Fibroblast of lung (primary cell): ENCODE data around the gene THPO. TPM values are rescaled to one million over a fixed set of nuclear protein-coding genes. Genes with fewer than 3 reads are reported as not detected.

ENCODE experiments used
- DNase-seq, 2 donors: peaks; one replicate each; pipeline versions ENCODE4 v3.0.0 to v3.0.0-alpha.2; 2010; ENCODE audit warnings: low read depth in 2 of 2
- H2AFZ ChIP-seq: 2 replicates; pipeline ENCODE4 v1.5.1; 2012; ENCODE audit warnings: low read length, control low read depth, inconsistent platforms
- H3K27ac ChIP-seq: 2 replicates; pipeline ENCODE4 v1.5.1; 2011; ENCODE audit warnings: low read length, control low read depth; ENCODE audit not compliant: insufficient read depth
- H3K27me3 ChIP-seq: 2 replicates; pipeline ENCODE4 v1.5.1; 2011; ENCODE audit warnings: mild to moderate bottlenecking, low read length; ENCODE audit not compliant: control insufficient read depth, insufficient read depth
- H3K36me3 ChIP-seq: 2 replicates; pipeline ENCODE4 v1.5.1; 2011; ENCODE audit warnings: low read length; ENCODE audit not compliant: control insufficient read depth, insufficient read depth
- H3K4me1 ChIP-seq: 2 replicates; pipeline ENCODE4 v1.5.1; 2011; ENCODE audit warnings: low read length; ENCODE audit not compliant: control insufficient read depth, insufficient read depth; ENCODE audit errors: extremely low read depth
- H3K4me2 ChIP-seq: 2 replicates; pipeline ENCODE4 v1.5.1; 2011; ENCODE audit warnings: low read length, control low read depth; ENCODE audit not compliant: insufficient read depth; ENCODE audit errors: extremely low read depth
- H3K4me3 ChIP-seq, 4 experiments: fragments of 200-600 bp in 1 of 4; sonication (generic) in 1 of 4; replicated peaks in 1 of 4; 2 replicates each; pipeline ENCODE4 v1.5.1; 2011 to 2016; ENCODE audit warnings: low read length in 4 of 4, low read depth in 3 of 4, mild to moderate bottlenecking in 3 of 4, control low read depth in 2 of 4, inconsistent platforms in 1 of 4, mixed read lengths in 1 of 4; ENCODE audit not compliant: insufficient read depth in 1 of 4; ENCODE audit errors: control extremely low read depth in 1 of 4
- H3K79me2 ChIP-seq: 2 replicates; pipeline ENCODE4 v1.5.1; 2012; ENCODE audit warnings: mild to moderate bottlenecking, low read length, inconsistent platforms; ENCODE audit not compliant: control insufficient read depth, insufficient read depth
- H3K9ac ChIP-seq: 2 replicates; pipeline ENCODE4 v1.5.1; 2011; ENCODE audit warnings: mild to moderate bottlenecking, low read length, control low read depth; ENCODE audit not compliant: insufficient read depth
- H3K9me3 ChIP-seq: 2 replicates; pipeline ENCODE4 v1.5.1; 2012; ENCODE audit warnings: low read depth, low read length; ENCODE audit not compliant: control insufficient read depth, insufficient read depth
- H4K20me1 ChIP-seq: 2 replicates; pipeline ENCODE4 v1.5.1; 2011; ENCODE audit warnings: low read length; ENCODE audit not compliant: control insufficient read depth, insufficient read depth; ENCODE audit errors: extremely low read depth
- EZH2 ChIP-seq: IDR thresholded peaks from 2 replicates; pipeline ENCODE4 v1.5.1; 2012; ENCODE audit warnings: low read length, control low read depth, mild to moderate bottlenecking; ENCODE audit errors: missing control alignments
- polyA plus RNA-seq, 2 donors: library from polyadenylated mRNA; depleted of rRNA in 1 of 2; stranded (reverse) in 1 of 2; unstranded in 1 of 2; fragments of >200 nt; gene quantifications; 2 replicates each; pipeline ENCODE4 v1.2.1, GENCODE V29; 2011 to 2012; ENCODE audit warnings: missing spikeins in 1 of 2
- total RNA-seq: library from RNA; depleted of rRNA; stranded (reverse); fragments of >200 nt; gene quantifications from 2 replicates; pipeline ENCODE4 v1.2.1, GENCODE V29; 2014
- TF ChIP-seq, protein P1 (sequence below), 2 donors: IDR thresholded peaks in 1 of 2; conservative IDR thresholded peaks in 1 of 2; 1 replicate in 1 of 2; 2 replicates in 1 of 2; pipeline ENCODE4 v1.5.1; 2011 to 2012; ENCODE audit warnings: low read length in 2 of 2, control low read depth in 1 of 2, inconsistent platforms in 1 of 2, low read depth in 1 of 2, mild to moderate bottlenecking in 1 of 2

Gene THPO
- total and polyA plus RNA-seq, 2 donors (not counting 1 experiment from before 2014, with no cell fraction given): 0.27 to 0.50 TPM

DNA sequence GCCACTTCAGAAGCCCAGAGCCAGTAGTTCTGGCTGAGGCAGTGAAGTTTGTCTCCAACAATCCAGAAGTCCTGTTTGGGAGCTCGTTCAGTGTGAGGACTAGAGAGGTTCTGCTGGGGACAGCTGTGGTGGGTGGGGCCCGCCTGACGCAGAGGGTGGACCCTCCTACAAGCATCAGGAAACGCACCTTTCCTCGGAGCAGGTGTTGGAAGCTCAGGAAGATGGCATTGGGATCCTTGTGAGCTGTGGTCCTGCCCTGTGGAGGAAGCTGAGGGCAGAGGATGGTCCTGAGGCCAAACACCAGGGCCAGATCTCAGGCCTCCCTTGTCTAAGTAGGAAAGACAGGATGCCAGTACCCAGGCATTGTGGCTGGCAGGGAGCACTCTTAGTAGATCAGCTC, 5.1 kb downstream of the THPO start:
- no peak overlapping the region for H3K4me3 ChIP-seq
- peaks cover 3% of the 10 kb centered on the region for H3K36me3 ChIP-seq
- no peak overlapping the region for H2AFZ ChIP-seq
- DNase-seq: no peak
- peaks cover 7% of the 10 kb centered on the region for H3K27me3 ChIP-seq
- no peak overlapping the region for H3K27ac ChIP-seq
- TF ChIP-seq, protein P1, sequence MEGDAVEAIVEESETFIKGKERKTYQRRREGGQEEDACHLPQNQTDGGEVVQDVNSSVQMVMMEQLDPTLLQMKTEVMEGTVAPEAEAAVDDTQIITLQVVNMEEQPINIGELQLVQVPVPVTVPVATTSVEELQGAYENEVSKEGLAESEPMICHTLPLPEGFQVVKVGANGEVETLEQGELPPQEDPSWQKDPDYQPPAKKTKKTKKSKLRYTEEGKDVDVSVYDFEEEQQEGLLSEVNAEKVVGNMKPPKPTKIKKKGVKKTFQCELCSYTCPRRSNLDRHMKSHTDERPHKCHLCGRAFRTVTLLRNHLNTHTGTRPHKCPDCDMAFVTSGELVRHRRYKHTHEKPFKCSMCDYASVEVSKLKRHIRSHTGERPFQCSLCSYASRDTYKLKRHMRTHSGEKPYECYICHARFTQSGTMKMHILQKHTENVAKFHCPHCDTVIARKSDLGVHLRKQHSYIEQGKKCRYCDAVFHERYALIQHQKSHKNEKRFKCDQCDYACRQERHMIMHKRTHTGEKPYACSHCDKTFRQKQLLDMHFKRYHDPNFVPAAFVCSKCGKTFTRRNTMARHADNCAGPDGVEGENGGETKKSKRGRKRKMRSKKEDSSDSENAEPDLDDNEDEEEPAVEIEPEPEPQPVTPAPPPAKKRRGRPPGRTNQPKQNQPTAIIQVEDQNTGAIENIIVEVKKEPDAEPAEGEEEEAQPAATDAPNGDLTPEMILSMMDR (conservative IDR thresholded peaks at IDR 0.05 in 1 of 2, IDR thresholded peaks at IDR 0.05 in 1 of 2; ENCODE audit: low read depth in 1 of 2, low read length in 2 of 2): no peak
- TF ChIP-seq EZH2: no peak
- H3K4me2 ChIP-seq: no peak overlapping the region
- H3K9ac ChIP-seq: no peak overlapping the region
- H3K9me3 ChIP-seq: no peaks in the 10 kb centered on the region
- H4K20me1 ChIP-seq: no peaks in the 10 kb centered on the region
- no peaks in the 10 kb centered on the region for H3K79me2 ChIP-seq
- H3K4me1 ChIP-seq: peaks cover 4% of the 10 kb centered on the region

DNA sequence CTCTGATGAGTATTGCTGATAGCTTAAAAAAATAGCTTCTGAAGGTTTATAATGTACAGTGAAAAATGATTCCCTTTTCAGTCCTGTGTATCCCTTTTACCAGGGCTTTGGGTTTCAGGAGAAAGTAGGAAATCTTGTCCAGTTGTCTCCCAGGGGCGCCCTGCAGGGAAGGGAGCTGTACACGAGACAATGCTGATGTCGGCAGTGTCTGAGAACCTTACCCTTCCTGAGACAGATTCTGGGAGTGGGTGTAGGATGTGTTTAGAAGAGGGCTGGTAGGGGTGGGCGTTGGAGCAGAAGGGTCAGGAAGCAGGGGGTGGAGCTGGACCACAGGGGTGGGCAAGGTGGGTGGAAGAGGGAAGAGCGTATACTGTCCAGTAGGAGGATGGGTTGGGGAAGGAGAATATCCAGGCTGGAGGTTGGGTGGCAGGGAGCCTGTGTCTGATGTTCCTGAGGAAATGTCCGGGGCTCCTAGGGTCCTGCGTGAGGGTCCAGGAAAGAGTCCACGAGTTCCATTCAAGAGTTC, 5.6 kb downstream of the THPO start:
- no peak for DNase-seq
- Histone ChIP-seq H3K79me2 (no peaks in the 10 kb centered on the region), H3K4me1 (peaks cover 5% of the 10 kb centered on the region), H3K4me2 (no peak overlapping the region), H3K27me3 (peaks cover 5% of the 10 kb centered on the region), H4K20me1 (no peaks in the 10 kb centered on the region), H3K27ac (no peak overlapping the region), H3K9ac (no peak overlapping the region), H3K4me3 (no peak overlapping the region), H3K36me3 (peaks cover 6% of the 10 kb centered on the region), H3K9me3 (no peaks in the 10 kb centered on the region), H2AFZ (no peak overlapping the region)
- TF ChIP-seq EZH2: no peak
- TF ChIP-seq, protein P1 (conservative IDR thresholded peaks at IDR 0.05 in 1 of 2, IDR thresholded peaks at IDR 0.05 in 1 of 2; ENCODE audit: low read depth in 1 of 2, low read length in 2 of 2): no peak

DNA sequence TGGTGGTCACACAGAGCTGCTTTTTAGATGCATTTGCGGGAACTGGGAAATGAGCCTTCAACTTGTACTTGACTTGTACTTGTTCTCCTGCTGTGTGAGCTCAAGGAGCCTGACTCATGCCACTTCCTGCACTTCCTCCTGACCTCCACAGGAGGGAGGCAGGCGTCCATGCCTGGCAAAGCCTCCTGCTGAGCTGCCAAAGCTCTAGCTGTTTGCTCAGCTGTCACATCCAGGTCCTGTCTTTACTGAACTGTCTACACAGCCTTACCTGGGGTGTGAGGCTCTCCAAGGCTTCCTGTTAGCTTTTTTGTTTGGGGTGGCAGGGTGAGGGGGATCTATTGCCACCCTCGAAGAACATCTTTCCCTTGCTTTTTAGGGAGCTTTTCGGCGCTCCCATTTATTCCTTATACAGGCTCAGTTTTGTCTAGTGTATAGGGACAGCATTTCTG, 6.4 kb downstream of the THPO start:
- TF ChIP-seq, protein P1 (conservative IDR thresholded peaks at IDR 0.05 in 1 of 2, IDR thresholded peaks at IDR 0.05 in 1 of 2; ENCODE audit: low read depth in 1 of 2, low read length in 2 of 2): peak; percentile 99
- no peak for TF ChIP-seq EZH2
- Histone ChIP-seq H4K20me1 (no peaks in the 10 kb centered on the region), H3K27ac (no peak overlapping the region), H2AFZ (no peak overlapping the region), H3K27me3 (peaks cover 5% of the 10 kb centered on the region), H3K4me2 (no peak overlapping the region), H3K9me3 (no peaks in the 10 kb centered on the region), H3K79me2 (no peaks in the 10 kb centered on the region), H3K4me1 (peaks cover 5% of the 10 kb centered on the region), H3K4me3 (no peak overlapping the region), H3K36me3 (peaks cover 10% of the 10 kb centered on the region), H3K9ac (no peak overlapping the region)
- DNase-seq: peak; percentile 83 to 89
